ENCODE measurements around the gene PDCD2L. TPM values are rescaled to one million over a fixed set of nuclear protein-coding genes. Genes with fewer than 3 reads are reported as not detected.

The PDCD2L gene
- polyA plus RNA-seq, 1 experiment = 14.0 TPM

GRCh38 chr19:34409189-34410164 is 5.3 kb downstream of the PDCD2L start:
- Histone ChIP-seq H3K9me3 (ENCODE audit: control insufficient read depth, insufficient read depth, low read length) (peaks cover 2% of the 10 kb centered on the region; the same call in 1 of the 2 replicates), H3K27ac (ENCODE audit: low read depth, low read length) (no peak overlapping the region), H3K27me3 (ENCODE audit: control insufficient read depth, insufficient read depth, low read length) (no peaks in the 10 kb centered on the region), H3K4me3 (ENCODE audit: low read depth, low read length) (no peak overlapping the region)
- no peak for DNase-seq (ENCODE audit: low read depth, low spot score)
- ChIA-PET CTCF (no interaction called here), POLR2A (no interaction called here)
- no peak for TF ChIP-seq CTCF (IDR thresholded peaks at IDR 0.05; ENCODE audit: low read depth, low read length)

- no peaks in the 10 kb centered on the region for H3K27me3 ChIP-seq (ENCODE audit: control insufficient read depth, insufficient read depth, low read length)
- TF ChIP-seq CTCF (IDR thresholded peaks at IDR 0.05; ENCODE audit: low read depth, low read length) = no peak
- no peaks in the 10 kb centered on the region for H3K9me3 ChIP-seq (ENCODE audit: control insufficient read depth, insufficient read depth, low read length)
- no peak overlapping the region for H3K27ac ChIP-seq (ENCODE audit: low read depth, low read length)
- DNase-seq (ENCODE audit: low read depth, low spot score) = no peak
- ChIA-PET CTCF (no interaction called here), POLR2A (interaction anchor here (0.7 kb wide), 1 partner anchor 17 kb away, joined by 4 read pairs; the partner anchor contains the start of gene UBA2)
- no peak overlapping the region for H3K4me3 ChIP-seq (ENCODE audit: low read depth, low read length)
These were observed 7.0 kb downstream of the PDCD2L start for GRCh38 chr19:34411216-34411615.

GRCh38 chr19:34416021-34416545 is 11.9 kb downstream of the PDCD2L start:
- no peak overlapping the region for H3K27ac ChIP-seq (ENCODE audit: low read depth, low read length)
- CTCF ChIA-PET = interaction anchor here (0.6 kb wide), 1 partner anchor 72 kb away, joined by 3 read pairs; no protein-coding TSS in a partner anchor

GRCh38 chr19:34418300-34418699 is 14.1 kb downstream of the PDCD2L start:
- ChIA-PET POLR2A (no interaction called here), CTCF (interaction anchor here (0.7 kb wide), 1 partner anchor 91 kb away, joined by 3 read pairs; no protein-coding TSS in a partner anchor)
- H3K9me3 ChIP-seq (ENCODE audit: control insufficient read depth, insufficient read depth, low read length) = no peaks in the 10 kb centered on the region

More at GRCh38 chr19:34416021-34416545, 11.9 kb downstream of the PDCD2L start:
- Histone ChIP-seq H3K4me3 (ENCODE audit: low read depth, low read length) (no peak overlapping the region), H3K9me3 (ENCODE audit: control insufficient read depth, insufficient read depth, low read length) (no peaks in the 10 kb centered on the region), H3K27me3 (ENCODE audit: control insufficient read depth, insufficient read depth, low read length) (no peaks in the 10 kb centered on the region)
- no peak for DNase-seq (ENCODE audit: low read depth, low spot score)
- no peak for TF ChIP-seq CTCF (IDR thresholded peaks at IDR 0.05; ENCODE audit: low read depth, low read length)
- POLR2A ChIA-PET = no interaction called here

More at GRCh38 chr19:34418300-34418699, 14.1 kb downstream of the PDCD2L start:
- H3K4me3 ChIP-seq (ENCODE audit: low read depth, low read length) = no peak overlapping the region
- H3K27ac ChIP-seq (ENCODE audit: low read depth, low read length) = no peak overlapping the region
- no peaks in the 10 kb centered on the region for H3K27me3 ChIP-seq (ENCODE audit: control insufficient read depth, insufficient read depth, low read length)
- TF ChIP-seq CTCF (IDR thresholded peaks at IDR 0.05; ENCODE audit: low read depth, low read length) = no peak
- no peak for DNase-seq (ENCODE audit: low read depth, low spot score)

Data from AG04450 (cell line).